K562 (cell line): ENCODE measurements around the gene TBC1D5. TPM values are rescaled to one million over a fixed set of nuclear protein-coding genes. Genes with fewer than 3 reads are reported as not detected.

Experiments
- FOSL1 ChIP-seq: fragments of 200-800 bp; sonication (Bioruptor generic); conservative IDR thresholded peaks from 2 replicates; pipeline ENCODE4 v1.6.1; 2016; ENCODE audit warnings: missing genetic modification characterization, missing compliant biosample characterization
- FOXA3 ChIP-seq, 2 experiments: fragments of 450-650 bp in 1 of 2; sonication (generic) in 1 of 2; formaldehyde crosslinking; IDR thresholded peaks in 1 of 2; conservative IDR thresholded peaks in 1 of 2; 2 replicates each; pipeline versions ENCODE4 v1.4.0 to v1.8.0; 2020 to 2022; ENCODE audit warnings: mild to moderate bottlenecking in 2 of 2, missing genetic modification reagents in 1 of 2
- HNRNPH1 ChIP-seq: fragments of 200-400 bp; formaldehyde crosslinking; optimal IDR thresholded peaks from 2 replicates; pipeline ENCODE3; 2017; ENCODE audit warnings: low read depth, mild to moderate bottlenecking, low read length, moderate library complexity
- MLX ChIP-seq, 2 experiments: fragments of 450-650 bp in 1 of 2; sonication (generic) in 1 of 2; formaldehyde crosslinking; conservative IDR thresholded peaks; 2 replicates each; pipeline versions ENCODE4 v1.4.0 to v1.8.1; 2020 to 2022; ENCODE audit warnings: mild to moderate bottlenecking in 1 of 2, missing genetic modification reagents in 1 of 2
- NBN ChIP-seq: fragments of 450-650 bp; IDR thresholded peaks from 2 replicates; pipeline ENCODE4 v1.6.1; 2016; ENCODE audit warnings: low read depth, mild to moderate bottlenecking
- NR2C1 ChIP-seq, 2 experiments: fragments of 450-650 bp; IDR thresholded peaks; 2 replicates each; pipeline ENCODE4 v1.6.1; 2017; ENCODE audit warnings: mild to moderate bottlenecking in 2 of 2, antibody characterized with exemption in 1 of 2, inconsistent platforms in 1 of 2, missing compliant biosample characterization in 1 of 2, missing genetic modification characterization in 1 of 2
- POLR2AphosphoS5 ChIP-seq: IDR thresholded peaks from 2 replicates; pipeline ENCODE4 v1.6.1; 2011; ENCODE audit warnings: mild to moderate bottlenecking, low read depth, low read length, moderate library complexity; ENCODE audit not compliant: control insufficient read depth, insufficient read depth
- POLR2B ChIP-seq: fragments of 450-650 bp; IDR thresholded peaks from 2 replicates; pipeline ENCODE4 v1.6.1; 2018; ENCODE audit warnings: low read depth; ENCODE audit not compliant: partially characterized antibody
- RHOXF2B ChIP-seq: fragments of 250-450 bp; sonication (Bioruptor Pico); conservative IDR thresholded peaks from 2 replicates; pipeline ENCODE4 v1.5.1; 2021
- SIN3B ChIP-seq: fragments of 450-650 bp; IDR thresholded peaks from 2 replicates; pipeline ENCODE4 v1.6.1; 2017; ENCODE audit warnings: low read depth, mild to moderate bottlenecking, moderate library complexity
- ZEB2 ChIP-seq: fragments of 450-650 bp; IDR thresholded peaks from 2 replicates; pipeline ENCODE4 v1.6.1; 2016
- ZNF318 ChIP-seq, 2 experiments: fragments of 450-650 bp; IDR thresholded peaks; 2 replicates each; pipeline ENCODE4 v1.6.1; 2016; ENCODE audit warnings: mild to moderate bottlenecking in 2 of 2, borderline replicate concordance in 1 of 2, low read depth in 1 of 2, moderate library complexity in 1 of 2
- ZNF609 ChIP-seq: sonication (generic); formaldehyde crosslinking; IDR thresholded peaks from 2 replicates; pipeline ENCODE4 v1.8.1; 2023; ENCODE audit warnings: missing genetic modification reagents, mild to moderate bottlenecking, borderline replicate concordance
- ZNF75A ChIP-seq: fragments of 450-650 bp; formaldehyde crosslinking; IDR thresholded peaks from 2 replicates; pipeline ENCODE4 v1.4.0; 2020; ENCODE audit warnings: mild to moderate bottlenecking
- polyA plus RNA-seq, 8 experiments: library from polyadenylated mRNA; depleted of rRNA in 4 of 8; stranded (reverse) in 5 of 8; unstranded in 3 of 8; fragments of >200 nt; fragmentation: Nextera tagmentation in 2 of 8; fragmentation: Illumina TruSeq in 1 of 8; extraction: Ambion mirVana in 2 of 8; extraction: Trizol in 1 of 8; gene quantifications; 2 replicates each; pipeline versions ENCODE4 v1.2.1 to v1.2.3, GENCODE V29; 2011 to 2014; ENCODE audit warnings: inconsistent platforms in 1 of 8, missing spikeins in 1 of 8
- total RNA-seq, 7 experiments: library from RNA; depleted of rRNA in 6 of 7; stranded (reverse); fragments of >200 nt in 6 of 7; fragmentation: Illumina TruSeq in 2 of 7; extraction: Trizol in 2 of 7; gene quantifications; 2 replicates each; pipeline versions ENCODE4 v1.2.1 to v1.2.3, GENCODE V29; 2011 to 2021; ENCODE audit warnings: low replicate concordance in 1 of 7

TBC1D5 gene
- total and polyA plus RNA-seq, 9 of the 15 experiments (the other 6 are each of a cell fraction or from before 2014, with no cell fraction given): 2.9 to 38.1 (median 25.6) TPM

- TF ChIP-seq ZNF609 (CRISPR knock-in tag) (no peak), POLR2AphosphoS5 (0 out of 2 replicates have a peak, but pooled peaks have one; percentile 37), FOSL1 (tag) (peak; percentile 63), ZNF75A (CRISPR knock-in tag) (no peak), FOXA3 (CRISPR knock-in tag; conservative IDR thresholded peaks at IDR 0.05 in 1 of 2, IDR thresholded peaks at IDR 0.05 in 1 of 2) (no peak), RHOXF2B (CRISPR knock-in tag) (no peak), NBN (peak; percentile 19; the same call in 1 of the 2 replicates), NR2C1 (IDR thresholded peaks at IDR 0.05) (no peak), NR2C1 (tag; IDR thresholded peaks at IDR 0.05) (no peak), POLR2B (peak; percentile 34), ZNF318 (IDR thresholded peaks at IDR 0.05; ENCODE audit: borderline replicate concordance in 1 of 2, low read depth in 1 of 2) (no peak), ZEB2 (no peak), HNRNPH1 (no peak), SIN3B (0 out of 2 replicates have a peak, but pooled peaks have one; percentile 22), MLX (CRISPR knock-in tag; conservative IDR thresholded peaks at IDR 0.05) (no peak)
These were observed 1.7 kb downstream of the TBC1D5 start (continued) for GRCh38 chr3:17740721-17741141.
